ENCODE measurements around the gene OR2T35.

OR2T35 gene

DNA sequence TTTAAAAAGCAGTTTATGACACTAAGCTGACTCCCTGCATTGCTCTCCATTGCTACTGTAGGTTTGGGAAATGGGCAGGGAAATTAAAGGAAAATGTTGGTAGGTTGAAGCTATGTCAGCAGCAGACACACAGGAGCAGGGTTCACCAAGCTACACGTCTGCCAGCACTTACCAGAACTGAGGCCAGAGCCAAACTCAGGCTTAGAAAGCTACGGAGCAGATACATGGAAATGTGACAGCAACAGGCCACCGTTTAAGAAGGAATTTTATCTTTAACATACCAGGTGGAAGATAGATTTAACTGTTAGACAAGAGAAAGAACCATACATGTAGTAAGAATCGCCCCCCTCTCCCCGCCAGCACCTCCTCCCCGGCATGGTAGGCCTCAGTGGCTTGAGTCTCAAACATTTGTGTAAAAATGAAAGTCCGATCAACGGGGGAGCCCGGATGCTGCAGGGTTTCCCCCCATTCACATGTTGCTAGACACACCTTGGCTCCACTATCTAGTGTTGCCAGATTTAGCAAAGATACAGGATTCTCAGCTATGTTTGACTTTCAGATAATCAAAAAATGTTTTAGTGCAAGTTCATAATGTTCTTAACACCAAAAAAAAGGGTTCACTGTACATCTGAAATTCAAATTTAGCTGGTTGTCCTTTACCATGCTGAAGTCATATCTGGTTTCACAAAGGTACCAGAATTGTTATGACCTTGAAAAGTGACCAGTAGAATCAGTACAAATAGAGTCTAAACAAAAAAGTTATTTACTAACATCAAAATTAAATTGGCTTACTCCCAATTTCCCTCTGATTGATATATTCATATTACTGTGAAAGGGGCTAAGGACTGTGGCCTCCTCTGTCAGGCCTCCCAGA, 16.9 kb downstream of the OR2T35 start:
- ChIA-PET CTCF (no interaction called here), POLR2A (no interaction called here)
- DNase-seq (ENCODE audit: low read depth, low spot score): no peak
- TF ChIP-seq CTCF (IDR thresholded peaks at IDR 0.05; ENCODE audit: insufficient read depth, low read length, missing control alignments): no peak
- no peak overlapping the region for H3K4me3 ChIP-seq (ENCODE audit: low read depth, low read length)

GRCh38 chr1:248625971-248626370, 19.1 kb downstream of the OR2T35 start:
- ChIA-PET CTCF (no interaction called here), POLR2A (no interaction called here)
- DNase-seq (ENCODE audit: low read depth, low spot score): no peak
- H3K4me3 ChIP-seq (ENCODE audit: low read depth, low read length): no peak overlapping the region
- no peak for TF ChIP-seq CTCF (IDR thresholded peaks at IDR 0.05; ENCODE audit: insufficient read depth, low read length, missing control alignments)

DNA sequence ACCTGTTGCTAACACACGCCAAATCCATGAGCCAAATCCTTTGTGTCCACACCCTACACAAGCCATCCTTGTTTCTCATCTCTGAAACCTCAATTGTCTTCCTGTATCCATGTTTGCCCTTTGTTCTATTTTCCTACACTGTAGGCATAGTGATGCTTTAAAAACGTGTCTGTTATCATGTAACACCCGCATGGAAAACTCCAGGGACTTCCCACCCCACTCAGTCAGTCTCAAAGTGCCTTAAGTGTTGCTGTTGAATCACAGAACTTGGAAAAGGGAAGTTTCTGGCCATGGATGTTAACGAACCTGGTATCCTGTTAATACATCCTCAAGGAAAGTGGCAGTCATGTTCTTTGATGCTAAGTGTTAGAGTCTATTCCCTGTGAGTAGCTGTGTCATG, 19.9 kb downstream of the OR2T35 start:
- TF ChIP-seq CTCF (IDR thresholded peaks at IDR 0.05; ENCODE audit: insufficient read depth, low read length, missing control alignments): no peak
- CTCF ChIA-PET: no interaction called here
- POLR2A ChIA-PET: no interaction called here
- no peak for DNase-seq (ENCODE audit: low read depth, low spot score)
- no peak overlapping the region for H3K4me3 ChIP-seq (ENCODE audit: low read depth, low read length)

- POLR2A ChIA-PET: no interaction called here
- no peak for DNase-seq (ENCODE audit: low read depth, low spot score)
- CTCF ChIA-PET: interaction anchor here (3.2 kb wide), 1 partner anchor 183 kb away, joined by 19 read pairs; no protein-coding TSS in a partner anchor
- H3K4me3 ChIP-seq (ENCODE audit: low read depth, low read length): no peak overlapping the region
- TF ChIP-seq CTCF (IDR thresholded peaks at IDR 0.05; ENCODE audit: insufficient read depth, low read length, missing control alignments): peak; percentile 12
These were observed 22.5 kb downstream of the OR2T35 start for GRCh38 chr1:248622570-248623001.

DNA sequence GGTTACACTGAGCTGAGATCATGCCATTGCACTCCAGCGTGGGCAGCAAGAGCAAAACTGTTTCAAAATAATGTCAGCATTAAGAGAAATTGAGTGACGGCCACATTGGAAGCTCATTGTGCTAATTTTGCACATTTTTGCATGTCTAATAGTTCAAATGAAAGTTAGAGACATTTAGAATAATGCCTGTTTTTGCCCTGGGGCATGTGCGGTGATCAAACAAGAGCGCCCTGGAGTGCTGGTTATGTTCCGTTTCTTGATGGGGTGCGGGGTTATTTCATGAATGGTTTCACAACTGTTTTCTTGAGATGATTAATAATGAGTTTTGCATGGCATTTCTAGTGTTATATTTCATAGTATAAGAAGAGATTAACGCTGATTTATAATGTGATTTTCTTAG, 23.3 kb downstream of the OR2T35 start:
- DNase-seq (ENCODE audit: low read depth, low spot score): no peak
- no peak overlapping the region for H3K4me3 ChIP-seq (ENCODE audit: low read depth, low read length)
- CTCF ChIA-PET: interaction anchor here (3.2 kb wide), 1 partner anchor 184 kb away, joined by 19 read pairs; no protein-coding TSS in a partner anchor
- POLR2A ChIA-PET: no interaction called here
- no peak for TF ChIP-seq CTCF (IDR thresholded peaks at IDR 0.05; ENCODE audit: insufficient read depth, low read length, missing control alignments)

GRCh38 chr1:248618878-248619277, 26.2 kb downstream of the OR2T35 start:
- H3K4me3 ChIP-seq (ENCODE audit: low read depth, low read length): no peak overlapping the region
- TF ChIP-seq CTCF (IDR thresholded peaks at IDR 0.05; ENCODE audit: insufficient read depth, low read length, missing control alignments): no peak
- ChIA-PET CTCF (no interaction called here), POLR2A (no interaction called here)
- DNase-seq (ENCODE audit: low read depth, low spot score): no peak
